Adrenal gland (tissue), 12 donors: ENCODE results near the gene ADGRA3. TPM values are rescaled to one million over a fixed set of nuclear protein-coding genes. Genes with fewer than 3 reads are reported as not detected.
A peak's percentile ranks its signal among the peaks of the same experiment; 100 is the strongest.

Source experiments
- DNase-seq, 7 donors: peaks; one replicate each; pipeline ENCODE4 v3.0.0-alpha.2; 2019 to 2020
- H3K27ac ChIP-seq, 5 donors: fragments of 200-600 bp; sonication (generic) in 4 of 5; 1 replicate in 3 of 5; 2 replicates in 2 of 5; pipeline versions ENCODE4 v1.5.1 to v1.8.0; 2016 to 2020; ENCODE audit warnings: mild to moderate bottlenecking in 1 of 5
- H3K27me3 ChIP-seq: fragments of 200-600 bp; 2 replicates; pipeline ENCODE4 v1.8.0; 2021
- H3K36me3 ChIP-seq, 2 donors: fragments of 200-600 bp; replicated peaks in 1 of 2; 1 replicate in 1 of 2; 2 replicates in 1 of 2; pipeline versions ENCODE4 v1.5.1 to v1.8.0; 2018 to 2022
- H3K4me1 ChIP-seq, 2 donors: fragments of 200-600 bp; replicated peaks in 1 of 2; 1 replicate in 1 of 2; 2 replicates in 1 of 2; pipeline versions ENCODE4 v1.5.1 to v1.8.0; 2018 to 2021
- H3K4me3 ChIP-seq, 4 donors: fragments of 200-600 bp; sonication (generic) in 3 of 4; one replicate each; pipeline ENCODE4 v1.5.1; 2016 to 2018
- H3K9me3 ChIP-seq, 3 donors: fragments of 200-600 bp; sonication (generic) in 1 of 3; replicated peaks in 1 of 3; 1 replicate in 2 of 3; 2 replicates in 1 of 3; pipeline versions ENCODE4 v1.5.1 to v1.8.0; 2016 to 2021
- CTCF ChIP-seq, 6 experiments: fragments of 450-650 bp in 4 of 6; fragments of 200-600 bp in 2 of 6; sonication (generic) in 1 of 6; IDR thresholded peaks; 1 replicate in 5 of 6; 2 replicates in 1 of 6; pipeline versions ENCODE4 v1.5.1 to v1.8.0; 2016 to 2021; ENCODE audit warnings: antibody characterized with exemption in 6 of 6, mild to moderate bottlenecking in 2 of 6, moderate library complexity in 1 of 6
- POLR2A ChIP-seq, 2 donors: fragments of 450-650 bp; IDR thresholded peaks; one replicate each; pipeline ENCODE4 v1.6.1; 2017; ENCODE audit warnings: antibody characterized with exemption in 2 of 2, mild to moderate bottlenecking in 2 of 2, moderate library complexity in 1 of 2
- WGBS, 4 donors: extraction: QIAGEN DNeasy Blood & Tissue Kit in 2 of 4; methylation state at CpG; one replicate each; pipeline versions ENCODE4 v1.1.5 to v1.1.7; 2013 to 2017; 5-methylcytosine and 5-hydroxymethylcytosine counted together
- intact Hi-C, 2 donors: fragments of 100-400 bp; cut with DNase I; formaldehyde crosslinking; loops; one replicate each; pipeline versions ENCODE4 v1.14.1 to v1.15.0; 2022 to 2023
- polyA plus RNA-seq, 3 donors: library from polyadenylated mRNA; stranded (reverse); fragments of 200-250 nt in 2 of 3; fragments of 350-450 nt in 1 of 3; fragmentation: Illumina TruSeq in 1 of 3; extraction: RNeasy Lipid Tissue Mini Kit (QIAGEN cat#74804) in 1 of 3; gene quantifications; one replicate each; pipeline ENCODE4 v1.2.3, GENCODE V29; 2013 to 2014
- total RNA-seq, 9 donors: library from RNA; depleted of rRNA in 4 of 9; stranded (reverse); fragments of >200 nt in 4 of 9; fragments of 120-200 nt in 1 of 9; fragmentation: NEBNext Ultra II Directional in 1 of 9; extraction: Animal tissue kit (Norgen Biotek cat#: 25700) in 1 of 9; gene quantifications; one replicate each; pipeline versions ENCODE4 v1.1.0 to v1.2.4, GENCODE V29; 2013 to 2023
- donor health status: healthy with polysubstance abuse.
- donor health status: Bipolar disorder and iron deficiency.
- donor health status: DM: yes; HTN: yes; CAD: no.
- donor health status: DM: no; HTN: no; CAD: no.
- donor health status: DM: no; HTN: no; CAD: no.
- donor health status: DM: yes; HTN: yes; CAD: no.

The ADGRA3 gene
- total and polyA plus RNA-seq, 12 donors, result 9.8 to 36.9 (median 24.0) TPM

GRCh38 chr4:22454955-22455354, 60.9 kb downstream of the ADGRA3 start:
- H3K4me1 ChIP-seq, result peaks cover 7 to 17% of the 10 kb centered on the region in 2 donors
- H3K4me3 ChIP-seq, result peak overlapping the region in 1 of 4 donors; percentile 29
- no peaks in the 10 kb centered on the region for H3K36me3 ChIP-seq
- peak in 3 of 7 donors; percentile 15 to 41 (median 25) for DNase-seq
- intact Hi-C loops, result no loop called here
- H3K27me3 ChIP-seq, result no peaks in the 10 kb centered on the region
- peak overlapping the region in 3 of 5 donors; percentile 53 to 57 (median 53) for H3K27ac ChIP-seq
- no peak for TF ChIP-seq POLR2A (IDR thresholded peaks at IDR 0.05)
- TF ChIP-seq CTCF (IDR thresholded peaks at IDR 0.05), result no peak
- no peaks in the 10 kb centered on the region for H3K9me3 ChIP-seq
- 26 to 45% (median 43%) methylated on average over 3 of the region's 3 CpGs for WGBS, 4 donors

- no peak for DNase-seq
- Histone ChIP-seq H3K4me1 (peaks cover 7 to 17% of the 10 kb centered on the region in 2 donors), H3K9me3 (no peaks in the 10 kb centered on the region), H3K36me3 (no peaks in the 10 kb centered on the region), H3K27ac (peak overlapping the region in 3 of 5 donors; percentile 53 to 57 (median 53)), H3K27me3 (no peaks in the 10 kb centered on the region), H3K4me3 (peak overlapping the region in 1 of 4 donors; percentile 29)
- 45 to 56% (median 49%) methylated on average over 3 of the region's 3 CpGs for WGBS, 4 donors
- TF ChIP-seq POLR2A (IDR thresholded peaks at IDR 0.05), result no peak
- TF ChIP-seq CTCF (IDR thresholded peaks at IDR 0.05), result no peak
- intact Hi-C loops, result no loop called here
Measured at GRCh38 chr4:22454216-22454838, 61.5 kb downstream of the ADGRA3 start.

- H3K4me3 ChIP-seq, result no peak overlapping the region
- WGBS, 4 donors, result 92 to 98% (median 94%) methylated on average over 6 of the region's 6 CpGs
- no peak overlapping the region for H3K27ac ChIP-seq
- no peaks in the 10 kb centered on the region for H3K9me3 ChIP-seq
- TF ChIP-seq POLR2A (IDR thresholded peaks at IDR 0.05) (no peak), CTCF (IDR thresholded peaks at IDR 0.05) (no peak)
- no peaks in the 10 kb centered on the region for H3K36me3 ChIP-seq
- DNase-seq, result no peak
- intact Hi-C loops, result no loop called here
- no peaks in the 10 kb centered on the region for H3K27me3 ChIP-seq
- no peaks in the 10 kb centered on the region for H3K4me1 ChIP-seq
Measured at GRCh38 chr4:22444813-22445212, 71.1 kb downstream of the ADGRA3 start.

- 80 to 84% (median 82%) methylated on average over 2 of the region's 2 CpGs for WGBS, 4 donors
Measured at GRCh38 chr4:22442956-22443355, 72.9 kb downstream of the ADGRA3 start.

More at GRCh38 chr4:22442956-22443355, 72.9 kb downstream of the ADGRA3 start:
- no peaks in the 10 kb centered on the region for H3K4me1 ChIP-seq
- H3K27me3 ChIP-seq, result no peaks in the 10 kb centered on the region
- H3K27ac ChIP-seq, result no peak overlapping the region
- no peak for TF ChIP-seq CTCF (IDR thresholded peaks at IDR 0.05)
- no peak for TF ChIP-seq POLR2A (IDR thresholded peaks at IDR 0.05)
- no peaks in the 10 kb centered on the region for H3K36me3 ChIP-seq
- H3K4me3 ChIP-seq, result no peak overlapping the region
- H3K9me3 ChIP-seq, result no peaks in the 10 kb centered on the region
- DNase-seq, result no peak
- intact Hi-C loops, result no loop called here
